DOHH2 (cell line): Measurements from ENCODE around the gene GTF2F2.

Experiments used
- H3F3A ChIP-seq: fragments of 200-600 bp; sonication (generic), shearing (Covaris generic); 2 replicates; pipeline ENCODE4 v1.6.0; 2016; ENCODE audit warnings: antibody characterized with exemption, mild to moderate bottlenecking; ENCODE audit not compliant: control insufficient read depth, insufficient read depth
- H3K27ac ChIP-seq: fragments of 200-600 bp; sonication (generic); 2 replicates; pipeline ENCODE4 v1.5.1; 2014; ENCODE audit warnings: low read depth, mild to moderate bottlenecking, low read length, moderate library complexity
- H3K27me3 ChIP-seq: fragments of 200-600 bp; sonication (generic); 2 replicates; pipeline ENCODE4 v1.6.1; 2014; ENCODE audit warnings: mild to moderate bottlenecking, low read length, mixed read lengths; ENCODE audit not compliant: control insufficient read depth
- H3K36me3 ChIP-seq: fragments of 200-600 bp; sonication (generic); 2 replicates; pipeline ENCODE4 v1.6.1; 2014; ENCODE audit warnings: mild to moderate bottlenecking, low read length, moderate library complexity, mixed read lengths; ENCODE audit not compliant: control insufficient read depth
- H3K4me1 ChIP-seq: fragments of 200-600 bp; sonication (generic); 2 replicates; pipeline ENCODE4 v1.6.1; 2014; ENCODE audit warnings: mild to moderate bottlenecking, low read length, mixed read lengths; ENCODE audit not compliant: control insufficient read depth
- H3K4me2 ChIP-seq: fragments of 200-600 bp; sonication (generic); 2 replicates; pipeline ENCODE4 v1.6.0; 2014; ENCODE audit warnings: mild to moderate bottlenecking, low read length, moderate library complexity
- H3K4me3 ChIP-seq: fragments of 200-600 bp; sonication (generic); 2 replicates; pipeline ENCODE4 v1.5.1; 2014; ENCODE audit warnings: mild to moderate bottlenecking, low read length, mixed read lengths
- H3K79me2 ChIP-seq: fragments of 200-600 bp; sonication (generic); 2 replicates; pipeline ENCODE4 v1.6.1; 2014; ENCODE audit warnings: mild to moderate bottlenecking, low read length, mixed read lengths; ENCODE audit not compliant: control insufficient read depth
- H3K9me2 ChIP-seq: fragments of 200-600 bp; sonication (generic); replicated peaks from 2 replicates; pipeline ENCODE4 v1.6.1; 2014; ENCODE audit warnings: mild to moderate bottlenecking, low read length, mixed read lengths; ENCODE audit not compliant: control insufficient read depth
- H3K9me3 ChIP-seq: fragments of 200-600 bp; sonication (generic); 2 replicates; pipeline ENCODE4 v1.6.1; 2014; ENCODE audit warnings: antibody characterized with exemption, low read length, mixed read lengths; ENCODE audit not compliant: control insufficient read depth, insufficient read depth
- H4K20me1 ChIP-seq: fragments of 200-600 bp; sonication (generic); 2 replicates; pipeline ENCODE4 v1.6.0; 2014; ENCODE audit warnings: low read depth, mild to moderate bottlenecking, antibody characterized with exemption, low read length, moderate library complexity; ENCODE audit not compliant: control insufficient read depth, insufficient read depth
- CTCF ChIP-seq: fragments of 200-600 bp; sonication (generic); IDR thresholded peaks from one replicate; pipeline ENCODE4 v1.5.1; 2014; ENCODE audit warnings: antibody characterized with exemption, mild to moderate bottlenecking, low read depth, low read length; ENCODE audit not compliant: poor library complexity, severe bottlenecking
- EZH2phosphoT487 ChIP-seq: fragments of 200-600 bp; sonication (generic); IDR thresholded peaks from 2 replicates; pipeline ENCODE4 v1.6.1; 2017; ENCODE audit warnings: borderline replicate concordance, mild to moderate bottlenecking, antibody characterized with exemption, low read length, moderate library complexity, mixed read lengths

Gene GTF2F2

GRCh38 chr13:45196096-45196495 lies 75.8 kb downstream of the GTF2F2 start:
- no peaks in the 10 kb centered on the region for H4K20me1 ChIP-seq
- H3K27ac ChIP-seq: no peak overlapping the region
- peaks cover 3% of the 10 kb centered on the region; the same call in 1 of the 2 replicates for H3F3A ChIP-seq
- 0 out of 2 replicates have a peak, but pooled peaks cover 6% of the 10 kb centered on the region for H3K79me2 ChIP-seq
- no peak for TF ChIP-seq EZH2phosphoT487
- no peak for TF ChIP-seq CTCF
- H3K4me1 ChIP-seq: no peaks in the 10 kb centered on the region
- H3K4me3 ChIP-seq: no peak overlapping the region
- H3K4me2 ChIP-seq: no peak overlapping the region
- no peaks in the 10 kb centered on the region for H3K36me3 ChIP-seq
- H3K9me3 ChIP-seq: no peaks in the 10 kb centered on the region
- H3K27me3 ChIP-seq: no peaks in the 10 kb centered on the region
- no peaks in the 10 kb centered on the region for H3K9me2 ChIP-seq

GRCh38 chr13:45196622-45197021 lies 76.3 kb downstream of the GTF2F2 start:
- H3K9me3 ChIP-seq: no peaks in the 10 kb centered on the region
- H4K20me1 ChIP-seq: no peaks in the 10 kb centered on the region
- H3K9me2 ChIP-seq: no peaks in the 10 kb centered on the region
- H3K4me2 ChIP-seq: no peak overlapping the region
- peaks cover 3% of the 10 kb centered on the region; the same call in 1 of the 2 replicates for H3F3A ChIP-seq
- H3K27ac ChIP-seq: no peak overlapping the region
- no peaks in the 10 kb centered on the region for H3K27me3 ChIP-seq
- TF ChIP-seq CTCF (no peak), EZH2phosphoT487 (no peak)
- no peaks in the 10 kb centered on the region for H3K4me1 ChIP-seq
- 0 out of 2 replicates have a peak, but pooled peaks cover 6% of the 10 kb centered on the region for H3K79me2 ChIP-seq
- no peak overlapping the region for H3K4me3 ChIP-seq
- no peaks in the 10 kb centered on the region for H3K36me3 ChIP-seq

GRCh38 chr13:45198041-45198440 lies 77.7 kb downstream of the GTF2F2 start:
- H3K79me2 ChIP-seq: 0 out of 2 replicates have a peak, but pooled peaks cover 6% of the 10 kb centered on the region

More at GRCh38 chr13:45198041-45198440, 77.7 kb downstream of the GTF2F2 start:
- H3F3A ChIP-seq: no peaks in the 10 kb centered on the region
- H4K20me1 ChIP-seq: no peaks in the 10 kb centered on the region
- no peaks in the 10 kb centered on the region for H3K4me1 ChIP-seq
- H3K27me3 ChIP-seq: no peaks in the 10 kb centered on the region
- no peaks in the 10 kb centered on the region for H3K36me3 ChIP-seq
- H3K27ac ChIP-seq: no peak overlapping the region
- H3K9me3 ChIP-seq: no peaks in the 10 kb centered on the region
- TF ChIP-seq EZH2phosphoT487 (no peak), CTCF (no peak)
- no peaks in the 10 kb centered on the region for H3K9me2 ChIP-seq
- H3K4me3 ChIP-seq: no peak overlapping the region
- H3K4me2 ChIP-seq: no peak overlapping the region
